Measurements from ENCODE around the gene TUB.

DNA sequence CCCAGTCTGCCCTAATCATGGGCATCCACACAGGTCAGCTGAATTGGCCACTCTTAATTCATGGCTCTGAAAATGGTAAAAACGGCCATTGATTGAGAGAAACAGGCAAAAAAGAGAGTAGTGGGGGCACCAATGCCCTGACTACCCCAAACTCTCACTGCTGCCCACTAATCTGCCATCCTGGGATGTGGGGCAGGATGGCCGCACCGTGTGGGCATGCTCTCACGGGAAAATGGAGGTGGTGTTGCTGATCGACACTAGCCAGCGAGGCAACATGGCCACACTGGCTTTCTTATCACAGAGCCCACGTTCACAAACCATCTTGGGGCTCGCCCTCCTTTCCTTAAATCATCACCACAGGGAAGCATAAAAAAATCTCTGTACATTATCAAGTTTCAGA, 11.2 kb upstream of the TUB start:
- TF ChIP-seq, protein P1, sequence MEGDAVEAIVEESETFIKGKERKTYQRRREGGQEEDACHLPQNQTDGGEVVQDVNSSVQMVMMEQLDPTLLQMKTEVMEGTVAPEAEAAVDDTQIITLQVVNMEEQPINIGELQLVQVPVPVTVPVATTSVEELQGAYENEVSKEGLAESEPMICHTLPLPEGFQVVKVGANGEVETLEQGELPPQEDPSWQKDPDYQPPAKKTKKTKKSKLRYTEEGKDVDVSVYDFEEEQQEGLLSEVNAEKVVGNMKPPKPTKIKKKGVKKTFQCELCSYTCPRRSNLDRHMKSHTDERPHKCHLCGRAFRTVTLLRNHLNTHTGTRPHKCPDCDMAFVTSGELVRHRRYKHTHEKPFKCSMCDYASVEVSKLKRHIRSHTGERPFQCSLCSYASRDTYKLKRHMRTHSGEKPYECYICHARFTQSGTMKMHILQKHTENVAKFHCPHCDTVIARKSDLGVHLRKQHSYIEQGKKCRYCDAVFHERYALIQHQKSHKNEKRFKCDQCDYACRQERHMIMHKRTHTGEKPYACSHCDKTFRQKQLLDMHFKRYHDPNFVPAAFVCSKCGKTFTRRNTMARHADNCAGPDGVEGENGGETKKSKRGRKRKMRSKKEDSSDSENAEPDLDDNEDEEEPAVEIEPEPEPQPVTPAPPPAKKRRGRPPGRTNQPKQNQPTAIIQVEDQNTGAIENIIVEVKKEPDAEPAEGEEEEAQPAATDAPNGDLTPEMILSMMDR (IDR thresholded peaks at IDR 0.05) = no peak
- no peak for TF ChIP-seq POLR2A (IDR thresholded peaks at IDR 0.05)
- no peak for TF ChIP-seq POLR2AphosphoS5 (IDR thresholded peaks at IDR 0.05)

All from prostate gland (tissue), 2 donors.